Renal pelvis (tissue), 12 donors: ENCODE data around the gene SPINK1. TPM values are rescaled to one million over a fixed set of nuclear protein-coding genes. Genes with fewer than 3 reads are reported as not detected.
"Not testable (repeated sequence)": the region's sequence is repeated elsewhere in the genome, so short reads cannot be mapped to it uniquely, and the experiment has no call there.

Experiments
- DNase-seq: peaks from one replicate; pipeline ENCODE4 v3.0.0-alpha.2; 2013
- long read RNA-seq, 16 experiments: transcript quantifications; one replicate each; lab custom pipeline, GENCODE V29; 2026
- polyA plus RNA-seq, 3 donors: library from polyadenylated mRNA; unstranded; fragments of 120-200 nt; gene quantifications; one replicate each; pipeline ENCODE4 v1.2.1, GENCODE V29; 2013; ENCODE audit not compliant: insufficient read length in 3 of 3

Gene SPINK1, protein sequence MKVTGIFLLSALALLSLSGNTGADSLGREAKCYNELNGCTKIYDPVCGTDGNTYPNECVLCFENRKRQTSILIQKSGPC
- polyA plus RNA-seq = 10 to 100 TPM; 45.8 to 55.1 (median 50.5) TPM
- long read RNA-seq, donor 1, transcript SPINK1-201 (4 exons, 542 nt) = major isoform, 70 of 132 reads
- long read RNA-seq, donor 1, transcript SPINK1-202 (2 exons, 244 nt) = minor isoform, 56 of 132 reads
- long read RNA-seq, donor 1, partial matches to known transcripts = 5 of 132 reads
- long read RNA-seq, donor 1, other reads (novel, unspliced or antisense) = 0 of 132 reads
- long read RNA-seq, donor 2, transcript SPINK1-202 (2 exons, 244 nt) = minor isoform, 52 of 110 reads
- long read RNA-seq, donor 2, transcript SPINK1-201 (4 exons, 542 nt) = major isoform, 57 of 110 reads
- long read RNA-seq, donor 2, partial matches to known transcripts = 0 of 110 reads
- long read RNA-seq, donor 2, other reads (novel, unspliced or antisense) = 0 of 110 reads
- long read RNA-seq, donor 3, transcript SPINK1-202 (2 exons, 244 nt) = major isoform, 28 of 49 reads
- long read RNA-seq, donor 3, transcript SPINK1-201 (4 exons, 542 nt) = minor isoform, 21 of 49 reads
- long read RNA-seq, donor 3, partial matches to known transcripts = 0 of 49 reads
- long read RNA-seq, donor 3, other reads (novel, unspliced or antisense) = 0 of 49 reads
- long read RNA-seq, donor 4, transcript SPINK1-202 (2 exons, 244 nt) = minor isoform, 161 of 373 reads
- long read RNA-seq, donor 4, transcript SPINK1-201 (4 exons, 542 nt) = major isoform, 201 of 373 reads
- long read RNA-seq, donor 4, partial matches to known transcripts = 0 of 373 reads
- long read RNA-seq, donor 4, other reads (novel, unspliced or antisense) = 8 of 373 reads
- long read RNA-seq, donor 5, transcript SPINK1-202 (2 exons, 244 nt) = minor isoform, 39 of 102 reads
- long read RNA-seq, donor 5, transcript SPINK1-201 (4 exons, 542 nt) = major isoform, 62 of 102 reads
- long read RNA-seq, donor 5, partial matches to known transcripts = 0 of 102 reads
- long read RNA-seq, donor 5, other reads (novel, unspliced or antisense) = 0 of 102 reads
- long read RNA-seq, donor 6, transcript SPINK1-202 (2 exons, 244 nt) = major isoform, 39 of 71 reads
- long read RNA-seq, donor 6, transcript SPINK1-201 (4 exons, 542 nt) = minor isoform, 32 of 71 reads
- long read RNA-seq, donor 6, partial matches to known transcripts = 0 of 71 reads
- long read RNA-seq, donor 6, other reads (novel, unspliced or antisense) = 0 of 71 reads
- long read RNA-seq, donor 7, transcript SPINK1-202 (2 exons, 244 nt) = minor isoform, 134 of 402 reads
- long read RNA-seq, donor 7, transcript SPINK1-201 (4 exons, 542 nt) = major isoform, 228 of 402 reads
- long read RNA-seq, donor 7, transcript SPINK1-203 (3 exons, 1,188 nt) = minor isoform, 11 of 402 reads
- long read RNA-seq, donor 7, partial matches to known transcripts = 8 of 402 reads
- long read RNA-seq, donor 7, other reads (novel, unspliced or antisense) = 21 of 402 reads
- long read RNA-seq, donor 8, partial matches to known transcripts = 0 of 1 reads
- long read RNA-seq, donor 8, other reads (novel, unspliced or antisense) = 0 of 1 reads
- long read RNA-seq, donor 9, transcript SPINK1-201 (4 exons, 542 nt) = major isoform, 20 of 36 reads
- long read RNA-seq, donor 9, transcript SPINK1-202 (2 exons, 244 nt) = minor isoform, 16 of 36 reads
- long read RNA-seq, donor 9, partial matches to known transcripts = 0 of 36 reads
- long read RNA-seq, donor 9, other reads (novel, unspliced or antisense) = 0 of 36 reads
- long read RNA-seq, donor 10, transcript SPINK1-201 (4 exons, 542 nt) = major isoform, 54 of 92 reads
- long read RNA-seq, donor 10, transcript SPINK1-202 (2 exons, 244 nt) = minor isoform, 38 of 92 reads
- long read RNA-seq, donor 10, partial matches to known transcripts = 0 of 92 reads
- long read RNA-seq, donor 10, other reads (novel, unspliced or antisense) = 0 of 92 reads
- long read RNA-seq, donor 11, transcript SPINK1-202 (2 exons, 244 nt) = minor isoform, 25 of 56 reads
- long read RNA-seq, donor 11, transcript SPINK1-201 (4 exons, 542 nt) = major isoform, 31 of 56 reads
- long read RNA-seq, donor 11, partial matches to known transcripts = 0 of 56 reads
- long read RNA-seq, donor 11, other reads (novel, unspliced or antisense) = 0 of 56 reads
- long read RNA-seq, donor 12, transcript SPINK1-201 (4 exons, 542 nt) = major isoform, 114 of 197 reads
- long read RNA-seq, donor 12, transcript SPINK1-202 (2 exons, 244 nt) = minor isoform, 82 of 197 reads
- long read RNA-seq, donor 12, partial matches to known transcripts = 0 of 197 reads
- long read RNA-seq, donor 12, other reads (novel, unspliced or antisense) = 0 of 197 reads
- long read RNA-seq, donor 13, transcript SPINK1-202 (2 exons, 244 nt) = minor isoform, 13 of 38 reads
- long read RNA-seq, donor 13, transcript SPINK1-201 (4 exons, 542 nt) = major isoform, 25 of 38 reads
- long read RNA-seq, donor 13, partial matches to known transcripts = 0 of 38 reads
- long read RNA-seq, donor 13, other reads (novel, unspliced or antisense) = 0 of 38 reads
- long read RNA-seq, donor 14, transcript SPINK1-201 (4 exons, 542 nt) = major isoform, 88 of 127 reads
- long read RNA-seq, donor 14, transcript SPINK1-202 (2 exons, 244 nt) = minor isoform, 37 of 127 reads
- long read RNA-seq, donor 14, partial matches to known transcripts = 0 of 127 reads
- long read RNA-seq, donor 14, other reads (novel, unspliced or antisense) = 0 of 127 reads
- long read RNA-seq, donor 15, transcript SPINK1-203 (3 exons, 1,188 nt) = minor isoform, 21 of 2,297 reads
- long read RNA-seq, donor 15, transcript SPINK1-201 (4 exons, 542 nt) = major isoform, 1,087 of 2,297 reads
- long read RNA-seq, donor 15, transcript SPINK1-202 (2 exons, 244 nt) = minor isoform, 1,054 of 2,297 reads
- long read RNA-seq, donor 15, partial matches to known transcripts = 36 of 2,297 reads
- long read RNA-seq, donor 15, other reads (novel, unspliced or antisense) = 99 of 2,297 reads
- long read RNA-seq, donor 16, transcript SPINK1-202 (2 exons, 244 nt) = major isoform, 22 of 41 reads
- long read RNA-seq, donor 16, transcript SPINK1-201 (4 exons, 542 nt) = minor isoform, 17 of 41 reads
- long read RNA-seq, donor 16, partial matches to known transcripts = 0 of 41 reads
- long read RNA-seq, donor 16, other reads (novel, unspliced or antisense) = 0 of 41 reads

DNA sequence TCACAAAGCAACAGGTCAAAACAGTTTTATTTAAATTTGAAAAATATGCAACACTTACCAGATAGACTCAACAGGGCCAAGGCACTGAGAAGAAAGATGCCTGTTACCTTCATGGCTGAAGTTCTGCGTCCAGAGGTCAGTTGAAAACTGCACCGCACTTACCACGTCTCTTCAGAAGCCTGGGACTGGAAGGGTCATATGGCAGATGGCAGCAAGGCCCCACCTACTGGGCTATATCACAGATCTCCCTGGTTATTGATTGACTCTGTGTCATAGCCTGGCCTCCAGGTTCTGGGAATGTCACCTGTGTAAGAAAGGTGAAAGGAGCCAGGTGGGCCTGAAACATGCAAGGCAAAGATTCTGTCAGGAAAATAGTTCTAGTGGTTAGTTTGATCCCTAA lies at the start of gene SPINK1:
SPINK1 (minus strand) TSS at position 207 of the 400 bp plus-strand sequence; CDS start at position 113, 94 bp downstream.
- DNase-seq = no peak

DNA sequence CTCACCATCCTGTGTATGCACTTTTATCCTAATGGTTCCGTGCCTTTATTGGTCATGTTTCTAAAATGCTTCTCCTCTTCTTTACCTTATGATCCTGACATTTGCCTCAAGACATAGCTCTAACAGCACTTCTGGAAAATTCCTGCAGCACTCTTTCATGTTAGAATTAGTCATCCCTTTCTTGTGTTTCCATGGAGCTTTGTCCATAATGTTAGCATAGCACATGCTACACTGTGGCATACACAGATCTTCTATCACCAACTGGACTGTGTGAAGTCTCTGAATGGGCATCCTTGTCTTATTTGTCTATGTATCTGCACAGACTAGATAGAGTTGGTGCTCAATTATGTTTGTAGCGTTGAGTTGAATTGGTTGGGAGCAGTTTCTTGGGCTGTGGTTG lies 49.0 kb upstream of the SPINK1 start:
- DNase-seq = no peak

DNA sequence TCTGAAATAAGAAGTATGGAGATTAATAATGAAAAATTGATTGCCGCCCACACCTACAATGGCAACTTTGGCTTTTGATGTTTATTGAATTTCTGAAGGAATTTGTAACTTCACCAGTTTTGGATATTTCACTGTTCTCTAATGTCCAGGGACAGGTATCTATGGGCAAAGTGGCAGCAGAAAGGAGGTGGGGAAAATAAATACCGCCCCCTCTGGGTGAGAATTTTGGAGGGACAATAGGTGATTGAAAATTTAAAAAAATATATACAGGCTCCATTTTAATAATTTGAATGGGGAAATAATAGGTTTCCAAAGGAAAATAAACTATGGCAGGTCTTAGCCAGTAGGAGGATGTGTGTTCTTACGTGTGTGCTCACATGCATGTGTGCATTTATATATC lies 48.3 kb upstream of the SPINK1 start:
- no peak for DNase-seq

- DNase-seq = no peak
These were observed 46.7 kb upstream of the SPINK1 start, which contains the start of gene SCGB3A2 for GRCh38 chr5:147878066-147878759. SCGB3A2 (plus strand) TSS chr5:147878711; CDS start chr5:147878804, 93 bp downstream.

DNA sequence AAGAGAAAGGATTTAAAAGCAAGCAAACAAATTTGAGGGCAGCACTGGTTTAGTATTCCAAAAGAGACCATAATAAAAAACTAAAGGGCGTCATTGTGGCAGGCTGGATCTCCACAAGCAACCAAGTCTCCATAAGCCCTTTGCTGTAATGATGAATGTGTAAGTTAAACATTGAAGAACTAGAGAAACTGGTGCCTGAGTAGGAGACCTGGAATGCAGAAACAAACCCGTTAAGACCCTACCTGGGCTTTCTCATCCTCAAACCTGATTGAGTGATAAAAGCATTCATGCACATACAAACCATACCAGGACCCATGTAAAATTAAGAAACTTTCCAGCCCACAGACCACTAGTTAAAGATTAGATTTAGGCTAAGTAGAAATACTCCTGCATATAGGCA lies 45.2 kb upstream of the SPINK1 start:
- DNase-seq = no peak

- no peak for DNase-seq
These were observed 44.7 kb upstream of the SPINK1 start for GRCh38 chr5:147876141-147876540.

DNA sequence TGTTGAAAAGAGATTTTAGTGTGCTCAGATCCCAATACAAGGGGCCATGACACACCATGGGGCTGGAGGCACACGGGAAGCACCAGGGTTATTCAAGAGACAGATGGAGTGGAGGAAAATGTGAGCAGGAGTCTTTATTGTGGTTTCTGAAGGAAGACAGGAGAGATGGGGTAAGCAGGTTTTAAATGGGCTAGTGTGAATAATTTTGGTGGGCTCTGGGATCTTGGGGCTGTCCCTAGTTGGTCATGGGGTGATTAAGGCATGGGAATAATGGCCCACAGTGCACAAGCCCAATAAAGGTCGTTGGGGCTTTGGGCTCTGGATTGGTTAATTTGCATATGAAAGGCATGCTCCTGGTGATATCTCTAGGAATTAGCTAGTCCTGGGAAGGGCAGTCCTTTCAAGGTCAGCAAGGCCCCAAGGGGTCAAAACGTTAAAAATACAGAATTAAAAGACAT lies 43.5 kb upstream of the SPINK1 start:
- no peak for DNase-seq

DNA sequence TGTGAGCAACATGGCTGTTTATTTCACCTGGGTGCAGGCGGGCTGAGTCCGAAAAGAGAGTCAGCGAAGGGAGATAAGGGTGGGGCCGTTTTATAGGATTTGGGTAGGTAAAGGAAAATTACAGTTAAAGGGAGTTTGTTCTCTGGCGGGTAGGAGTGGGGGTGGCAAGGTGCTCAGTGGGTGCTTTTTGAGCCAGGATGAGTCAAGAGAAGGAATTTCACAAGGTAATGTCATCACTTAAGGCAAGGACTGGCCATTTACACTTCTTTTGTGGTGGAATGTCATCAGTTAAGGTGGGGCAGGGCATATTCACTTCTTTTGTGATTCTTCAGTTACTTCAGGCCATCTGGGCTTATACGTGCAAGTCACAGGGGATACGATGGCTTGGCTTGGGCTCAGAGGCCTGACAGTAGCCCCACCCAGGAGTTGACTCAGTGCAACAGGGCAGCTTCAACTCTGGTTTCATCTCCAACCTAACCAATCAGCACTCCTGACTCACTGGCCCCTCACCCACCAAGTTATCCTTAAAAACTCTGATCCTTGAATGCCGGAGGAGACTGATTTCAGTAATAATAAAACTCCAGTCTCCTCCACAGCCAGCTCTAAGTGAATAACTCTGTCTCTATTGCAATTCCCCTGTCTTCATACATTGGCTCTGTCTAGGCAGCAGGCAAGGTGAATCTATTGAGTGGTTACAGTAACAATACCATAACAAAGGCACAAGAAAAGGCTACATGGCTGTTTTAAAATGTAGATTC lies 42.8 kb upstream of the SPINK1 start:
- DNase-seq = not testable (repeated sequence)

DNA sequence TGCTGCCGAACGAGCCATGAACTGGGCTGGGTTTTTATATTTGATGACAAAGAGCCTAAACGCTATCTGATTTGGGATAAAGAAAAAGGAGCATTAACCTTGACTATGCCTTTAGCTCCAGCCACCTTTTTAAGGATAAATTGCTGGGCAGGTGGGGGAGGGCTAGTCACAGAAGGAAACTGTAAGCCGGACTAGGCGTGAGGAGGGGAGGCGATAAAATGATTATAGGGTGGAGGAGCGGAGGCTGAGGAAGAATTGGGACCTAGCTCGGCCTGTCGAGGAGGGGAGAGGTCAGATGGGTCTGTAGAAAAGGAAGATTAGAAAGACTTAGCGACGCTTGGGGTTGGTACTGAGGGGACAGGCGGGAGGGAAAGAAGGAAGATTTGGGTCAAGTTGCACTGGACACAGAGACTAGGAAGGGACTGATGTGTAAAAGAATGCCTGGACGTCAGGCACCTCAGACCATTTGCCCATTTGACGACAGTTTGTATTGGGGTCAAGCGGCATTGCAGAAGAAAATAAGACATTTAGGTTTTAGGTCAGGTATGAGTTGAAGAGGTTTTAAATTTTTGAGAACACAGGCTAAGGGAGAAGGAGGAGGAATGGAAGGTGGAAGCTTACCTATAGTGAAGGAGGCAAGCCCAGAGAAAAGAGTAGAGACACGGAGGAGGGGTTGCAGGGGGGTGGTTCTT lies 41.4 kb upstream of the SPINK1 start:
- DNase-seq = not testable (repeated sequence)

DNA sequence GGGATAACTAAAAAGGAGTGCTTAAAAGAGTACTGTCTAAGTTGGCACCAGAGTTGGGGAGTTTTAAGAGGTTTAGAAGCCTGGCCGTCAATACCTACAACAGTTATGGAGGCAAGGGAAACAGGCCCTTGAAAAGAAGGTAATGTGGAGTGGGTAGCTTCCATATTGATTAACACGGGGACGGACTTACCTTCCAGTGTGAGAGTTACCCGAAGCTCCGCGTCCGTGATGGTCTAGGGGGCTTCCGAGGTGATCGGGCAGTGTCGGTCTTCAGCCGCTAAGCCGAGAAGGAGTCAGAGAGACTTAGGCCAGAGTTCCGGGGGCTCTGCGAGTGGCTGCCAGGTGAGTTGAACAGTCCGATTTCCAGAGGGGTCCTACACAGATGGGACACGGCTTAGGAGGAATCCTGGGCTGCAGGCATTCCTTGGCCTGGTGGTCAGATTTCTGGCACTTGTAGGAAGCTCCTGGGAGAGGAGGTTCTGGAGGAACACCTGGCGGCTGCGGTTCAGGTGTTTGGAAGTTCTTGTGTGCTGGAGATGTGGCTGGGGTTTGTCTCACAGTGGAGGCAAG lies 40.6 kb upstream of the SPINK1 start:
- DNase-seq = not testable (repeated sequence)

GRCh38 chr5:147869892-147870291 lies 38.4 kb upstream of the SPINK1 start:
- DNase-seq = not testable (repeated sequence)

GRCh38 chr5:147869112-147869511 lies 37.6 kb upstream of the SPINK1 start:
- DNase-seq = no peak

DNA sequence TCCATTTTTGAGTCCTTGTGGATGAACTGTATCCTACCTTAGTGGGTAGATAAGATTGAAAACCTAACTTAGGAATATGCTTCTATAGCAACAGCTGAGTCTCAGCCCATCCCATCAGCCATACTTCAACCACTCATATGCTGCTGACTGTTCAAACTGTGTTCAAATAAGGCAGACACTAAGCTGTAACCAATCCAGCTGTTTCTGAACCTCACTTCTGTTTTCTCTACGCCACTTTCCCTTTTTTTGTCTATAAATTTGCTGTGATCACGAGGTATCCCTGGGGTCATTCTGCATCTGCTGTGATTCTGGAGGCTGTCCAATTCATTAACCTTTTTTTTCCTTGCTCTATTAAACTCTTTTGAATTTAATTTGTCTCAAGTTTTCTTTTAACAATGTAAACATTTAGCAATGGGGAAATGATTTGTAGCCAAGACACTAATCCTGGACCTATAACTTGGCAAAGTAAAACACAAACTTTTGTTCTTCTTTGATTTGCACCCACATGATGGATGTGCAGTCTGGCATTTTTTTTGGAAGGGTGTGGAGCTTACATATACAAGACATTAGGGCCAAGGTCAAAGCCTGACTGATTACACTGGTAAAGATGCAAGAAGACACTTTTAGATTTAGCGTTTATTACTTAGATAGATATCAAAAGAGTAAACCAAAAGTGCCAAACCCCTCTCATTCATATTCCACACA lies 32.1 kb upstream of the SPINK1 start:
- DNase-seq = peak; percentile 29

GRCh38 chr5:147860641-147861025 lies 29.2 kb upstream of the SPINK1 start:
- no peak for DNase-seq
